Measurements from ENCODE around the gene TRIM38. TPM values are rescaled to one million over a fixed set of nuclear protein-coding genes. Genes with fewer than 3 reads are reported as not detected.

Gene TRIM38
- total RNA-seq, 2 experiments from 2014 or later: 8.1 to 8.2 TPM

DNA sequence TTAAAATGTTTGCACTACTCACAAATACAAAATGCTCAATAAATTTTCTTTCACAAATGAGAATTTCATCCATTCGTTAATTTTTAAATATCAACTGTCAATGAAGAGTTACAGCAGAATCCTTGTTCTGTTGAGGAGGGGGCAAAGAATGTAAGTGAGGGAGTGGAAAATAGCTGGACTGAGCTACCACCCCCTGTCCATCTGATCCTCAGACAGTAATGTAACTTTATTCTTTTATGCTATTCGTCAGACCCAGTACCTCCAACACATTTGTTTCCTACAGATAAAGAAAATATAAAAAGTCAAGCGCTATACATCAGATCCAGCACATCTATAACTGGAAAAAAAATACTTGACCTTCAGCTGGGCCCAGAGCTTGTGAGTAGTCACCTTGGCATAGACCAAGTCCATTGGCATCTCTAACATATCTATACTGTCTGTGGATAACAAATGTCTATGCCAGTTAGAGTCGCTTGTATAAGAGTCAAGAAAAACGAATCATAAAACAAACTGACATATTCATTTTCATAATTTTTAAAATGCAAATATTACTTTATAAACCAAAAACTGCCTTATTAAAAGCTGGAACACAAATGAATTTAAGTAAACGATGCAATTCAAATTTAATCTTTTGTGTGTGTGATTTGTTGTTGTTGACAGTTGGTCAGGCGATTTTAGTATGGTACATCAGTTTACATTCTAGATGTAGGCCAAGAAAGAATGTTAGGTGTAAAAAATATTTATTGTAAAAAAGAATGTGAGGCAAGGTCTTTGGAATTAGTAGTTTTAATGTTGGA is 67.5 kb downstream of the TRIM38 start:
- no peak for DNase-seq
- H3K36me3 Mint-ChIP-seq: peaks cover 6% of the 10 kb centered on the region
- peaks cover 20% of the 10 kb centered on the region for H3K27me3 Mint-ChIP-seq
- H3K4me1 Mint-ChIP-seq: peaks cover 53% of the 10 kb centered on the region
- no peaks in the 10 kb centered on the region for H3K9me3 Mint-ChIP-seq
- peak overlapping the region; percentile 54 for H3K27ac Mint-ChIP-seq
- H3K4me3 Mint-ChIP-seq: peak overlapping the region; percentile 51

- Mint-ChIP-seq H3K4me1 (peaks cover 49% of the 10 kb centered on the region), H3K27me3 (peaks cover 20% of the 10 kb centered on the region), H3K36me3 (peaks cover 6% of the 10 kb centered on the region), H3K27ac (peak overlapping the region; percentile 72), H3K4me3 (peak overlapping the region; percentile 66), H3K9me3 (no peaks in the 10 kb centered on the region)
- DNase-seq: no peak
Observed at GRCh38 chr6:26030716-26031115, 68.1 kb downstream of the TRIM38 start.

- H3K27ac Mint-ChIP-seq: peak overlapping the region; percentile 98
- no peak for DNase-seq
- H3K36me3 Mint-ChIP-seq: peaks cover 6% of the 10 kb centered on the region
- peaks cover 46% of the 10 kb centered on the region for H3K4me1 Mint-ChIP-seq
- H3K4me3 Mint-ChIP-seq: peak overlapping the region; percentile 87
- H3K9me3 Mint-ChIP-seq: no peaks in the 10 kb centered on the region
- H3K27me3 Mint-ChIP-seq: peaks cover 20% of the 10 kb centered on the region
Observed at GRCh38 chr6:26031151-26031594, 68.6 kb downstream of the TRIM38 start.

DNA sequence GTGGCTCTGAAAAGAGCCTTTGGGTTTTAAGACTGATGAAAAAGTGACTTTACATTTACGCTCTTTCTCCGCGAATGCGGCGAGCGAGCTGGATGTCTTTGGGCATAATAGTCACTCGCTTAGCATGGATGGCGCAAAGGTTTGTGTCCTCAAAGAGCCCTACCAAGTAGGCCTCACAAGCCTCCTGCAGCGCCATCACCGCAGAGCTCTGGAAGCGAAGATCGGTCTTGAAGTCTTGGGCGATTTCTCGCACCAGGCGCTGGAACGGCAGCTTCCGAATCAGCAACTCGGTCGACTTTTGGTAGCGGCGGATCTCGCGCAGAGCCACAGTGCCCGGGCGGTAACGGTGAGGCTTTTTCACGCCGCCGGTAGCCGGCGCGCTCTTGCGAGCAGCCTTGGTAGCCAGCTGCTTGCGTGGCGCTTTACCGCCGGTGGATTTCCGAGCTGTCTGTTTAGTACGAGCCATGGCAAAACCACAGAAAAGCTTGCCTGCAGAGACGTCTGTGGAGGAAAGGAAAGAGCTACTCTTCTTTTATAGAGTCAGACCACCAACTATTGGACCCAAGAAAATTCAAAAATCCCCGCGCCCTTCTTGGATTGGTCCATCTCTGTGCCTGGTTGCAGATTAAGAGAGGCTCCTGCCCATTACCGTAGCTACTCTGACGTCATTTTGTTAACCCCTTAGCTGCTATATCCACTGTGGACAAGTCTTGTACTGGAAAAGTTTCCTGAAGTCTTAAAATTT is 69.2 kb downstream of the TRIM38 start:
- peaks cover 18% of the 10 kb centered on the region for H3K27me3 Mint-ChIP-seq
- peaks cover 48% of the 10 kb centered on the region for H3K4me1 Mint-ChIP-seq
- H3K27ac Mint-ChIP-seq: peak overlapping the region; percentile 98

GRCh38 chr6:26032340-26033084 is 69.9 kb downstream of the TRIM38 start:
- Mint-ChIP-seq H3K36me3 (peaks cover 6% of the 10 kb centered on the region), H3K27me3 (peaks cover 13% of the 10 kb centered on the region), H3K27ac (peak overlapping the region; percentile 98), H3K4me1 (peaks cover 42% of the 10 kb centered on the region), H3K4me3 (peak overlapping the region; percentile 87), H3K9me3 (no peaks in the 10 kb centered on the region)
- peak; percentile 44 for DNase-seq

More for the DNA sequence above, 69.2 kb downstream of the TRIM38 start:
- Mint-ChIP-seq H3K4me3 (peak overlapping the region; percentile 87), H3K9me3 (no peaks in the 10 kb centered on the region), H3K36me3 (peaks cover 6% of the 10 kb centered on the region)
- DNase-seq: peak; percentile 85

DNA sequence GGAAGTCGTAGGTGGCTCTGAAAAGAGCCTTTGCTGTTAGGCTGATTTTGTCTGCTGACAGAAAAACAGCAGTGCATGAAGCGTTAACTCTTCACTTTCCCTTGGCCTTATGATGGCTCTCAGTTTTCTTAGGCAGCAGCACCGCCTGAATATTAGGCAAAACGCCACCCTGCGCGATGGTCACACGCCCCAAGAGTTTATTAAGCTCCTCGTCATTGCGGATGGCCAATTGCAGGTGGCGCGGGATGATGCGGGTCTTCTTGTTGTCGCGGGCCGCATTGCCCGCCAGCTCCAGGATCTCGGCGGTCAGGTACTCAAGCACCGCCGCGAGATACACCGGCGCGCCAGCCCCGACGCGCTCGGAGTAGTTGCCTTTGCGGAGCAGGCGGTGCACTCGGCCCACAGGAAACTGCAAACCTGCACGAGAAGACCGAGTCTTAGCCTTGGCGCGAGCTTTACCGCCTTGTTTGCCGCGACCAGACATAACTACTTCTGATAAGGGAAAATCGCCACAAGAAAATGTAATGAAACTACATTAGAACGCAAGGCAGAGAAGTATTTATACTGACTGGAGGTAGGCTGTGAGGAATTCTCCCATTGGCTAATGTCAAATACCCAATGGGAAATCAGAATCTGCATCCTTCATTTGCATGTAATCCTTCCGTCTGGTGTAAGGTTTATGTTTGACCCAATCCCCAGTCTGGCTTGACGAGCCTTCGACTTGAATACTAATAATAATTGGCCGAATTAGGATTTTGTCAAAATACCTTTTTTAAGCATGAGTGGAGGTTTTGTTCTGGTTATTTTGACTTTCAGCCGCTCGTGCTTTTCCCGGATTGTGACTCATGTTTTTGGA is 70.7 kb downstream of the TRIM38 start:
- no peaks in the 10 kb centered on the region for H3K9me3 Mint-ChIP-seq

DNA sequence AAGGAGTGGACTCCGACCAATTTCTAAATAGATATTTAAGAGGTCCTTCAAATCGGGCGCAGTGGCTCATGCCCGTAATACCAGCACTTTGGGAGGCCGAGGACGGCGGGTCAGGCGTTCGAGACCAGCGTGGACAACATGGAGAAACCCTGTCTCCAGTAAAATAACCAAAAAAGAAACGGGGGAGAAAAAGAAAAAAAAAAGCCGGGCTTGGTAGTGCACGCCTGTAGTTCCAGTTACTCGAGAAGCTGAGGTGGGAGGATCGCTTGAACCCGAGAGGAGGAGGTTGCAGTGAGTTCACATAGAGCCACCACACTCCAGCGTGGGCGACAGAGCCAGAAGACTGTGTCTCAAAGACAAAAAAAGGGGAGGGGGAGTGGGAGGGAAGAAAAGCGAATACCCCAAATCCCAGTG is 71.3 kb downstream of the TRIM38 start:
- H3K4me1 Mint-ChIP-seq: peaks cover 36% of the 10 kb centered on the region
- peak overlapping the region; percentile 98 for H3K27ac Mint-ChIP-seq
- H3K27me3 Mint-ChIP-seq: peaks cover 13% of the 10 kb centered on the region
- H3K4me3 Mint-ChIP-seq: peak overlapping the region; percentile 87
- DNase-seq: peak; percentile 61
- peaks cover 6% of the 10 kb centered on the region for H3K36me3 Mint-ChIP-seq
- H3K9me3 Mint-ChIP-seq: no peaks in the 10 kb centered on the region

More for the DNA sequence above, 70.7 kb downstream of the TRIM38 start:
- peak; percentile 81 for DNase-seq
- H3K36me3 Mint-ChIP-seq: peaks cover 6% of the 10 kb centered on the region
- H3K27ac Mint-ChIP-seq: peak overlapping the region; percentile 98
- peaks cover 39% of the 10 kb centered on the region for H3K4me1 Mint-ChIP-seq
- H3K4me3 Mint-ChIP-seq: peak overlapping the region; percentile 87
- peaks cover 13% of the 10 kb centered on the region for H3K27me3 Mint-ChIP-seq

DNA sequence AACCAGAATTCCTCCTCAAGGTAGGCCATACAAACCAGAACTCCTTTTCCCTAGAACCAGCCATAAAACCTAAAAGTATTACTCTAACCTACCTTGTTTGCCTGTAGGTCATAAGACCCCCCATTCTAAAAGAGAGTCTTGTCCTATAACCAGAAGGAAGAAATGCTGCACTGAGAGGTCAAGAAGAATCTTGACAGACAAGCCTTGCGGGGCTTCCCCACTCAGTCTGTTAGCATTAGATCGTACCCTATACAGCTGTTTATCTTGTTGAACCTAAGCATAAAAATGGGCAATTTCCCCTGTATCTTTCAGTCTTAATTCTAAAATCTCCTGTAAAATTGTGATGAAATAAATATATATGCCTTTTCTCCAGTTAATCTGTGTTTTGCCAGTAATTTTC is 72.3 kb downstream of the TRIM38 start:
- H3K4me1 Mint-ChIP-seq: peaks cover 34% of the 10 kb centered on the region
- peak overlapping the region; percentile 46 for H3K27ac Mint-ChIP-seq
- peaks cover 13% of the 10 kb centered on the region for H3K27me3 Mint-ChIP-seq
- DNase-seq: no peak
- no peaks in the 10 kb centered on the region for H3K9me3 Mint-ChIP-seq
- H3K4me3 Mint-ChIP-seq: peak overlapping the region; percentile 14
- H3K36me3 Mint-ChIP-seq: peaks cover 6% of the 10 kb centered on the region

Other genes with a start within 250 kb of the TRIM38 start
- gene SLC17A4, start 208.1 kb upstream of the TRIM38 start, total RNA-seq: not detected
- not detected for gene SLC17A1, start 130.8 kb upstream of the TRIM38 start, total RNA-seq
- gene SLC17A3, start 88.6 kb upstream of the TRIM38 start, total RNA-seq: not detected
- gene SLC17A2, start 32.1 kb upstream of the TRIM38 start, total RNA-seq: not detected
- gene HFE, start 124.6 kb downstream of the TRIM38 start, total RNA-seq: under 1 TPM; 0.76 to 0.80 TPM